Neural cell (in vitro differentiated cells): ENCODE results near the gene CEACAM4. TPM values are rescaled to one million over a fixed set of nuclear protein-coding genes. Genes with fewer than 3 reads are reported as not detected.

ENCODE experiments used
- H2AFZ ChIP-seq: fragments of 200-600, 300-800 bp; sonication (generic), shearing (Covaris generic); 2 replicates; pipeline ENCODE4 v1.6.0; 2014; ENCODE audit warnings: low read depth, mild to moderate bottlenecking, antibody characterized with exemption, low read length, moderate library complexity
- H3F3A ChIP-seq: fragments of 200-600 bp; shearing (Covaris generic); 2 replicates; pipeline ENCODE4 v1.6.1; 2016; ENCODE audit warnings: mild to moderate bottlenecking, moderate library complexity, mixed read lengths, antibody characterized with exemption, low read length; ENCODE audit not compliant: insufficient read depth, poor library complexity, severe bottlenecking
- H3K27ac ChIP-seq: fragments of 200-600, 300-800 bp; sonication (generic), shearing (Covaris generic); 2 replicates; pipeline ENCODE4 v1.5.1; 2014; ENCODE audit warnings: mild to moderate bottlenecking, low read length, moderate library complexity
- H3K27me3 ChIP-seq: fragments of 300-800, 200-600 bp; sonication (generic), shearing (Covaris generic); 2 replicates; pipeline ENCODE4 v1.6.0; 2014; ENCODE audit warnings: mild to moderate bottlenecking, low read depth, low read length, moderate library complexity; ENCODE audit not compliant: insufficient read depth
- H3K36me3 ChIP-seq: fragments of 300-800, 200-600 bp; sonication (generic), shearing (Covaris generic); 2 replicates; pipeline ENCODE4 v1.5.1; 2014; ENCODE audit warnings: mild to moderate bottlenecking, antibody characterized with exemption, low read length, moderate library complexity; ENCODE audit not compliant: insufficient read depth
- H3K4me2 ChIP-seq: fragments of 300-800, 200-600 bp; sonication (generic), shearing (Covaris generic); 2 replicates; pipeline ENCODE4 v1.6.0; 2014; ENCODE audit warnings: mild to moderate bottlenecking, low read length
- H3K4me3 ChIP-seq: fragments of 300-800, 200-600 bp; sonication (generic), shearing (Covaris generic); 2 replicates; pipeline ENCODE4 v1.5.1; 2014; ENCODE audit warnings: mild to moderate bottlenecking, low read length, moderate library complexity
- H3K79me2 ChIP-seq: fragments of 200-600 bp; shearing (Covaris generic); replicated peaks from 2 replicates; pipeline ENCODE4 v1.6.0; 2014; ENCODE audit warnings: mild to moderate bottlenecking, low read length, moderate library complexity; ENCODE audit not compliant: insufficient read depth
- H3K9ac ChIP-seq: fragments of 300-800, 200-600 bp; sonication (generic), shearing (Covaris generic); 2 replicates; pipeline ENCODE4 v1.6.1; 2016; ENCODE audit warnings: mild to moderate bottlenecking, low read length, mixed read lengths
- H3K9me2 ChIP-seq: fragments of 200-600 bp; shearing (Covaris generic); 2 replicates; pipeline ENCODE4 v1.6.1; 2016; ENCODE audit warnings: mild to moderate bottlenecking, low read length, mixed read lengths; ENCODE audit not compliant: insufficient read depth
- H3K9me3 ChIP-seq: fragments of 200-600, 300-800 bp; sonication (generic), shearing (Covaris generic); 2 replicates; pipeline ENCODE4 v1.6.1; 2016; ENCODE audit warnings: mild to moderate bottlenecking, mixed run types, low read length, moderate library complexity, mixed read lengths
- H4K20me1 ChIP-seq: fragments of 200-600 bp; shearing (Covaris generic); 2 replicates; pipeline ENCODE4 v1.6.1; 2016; ENCODE audit warnings: mild to moderate bottlenecking, mixed run types; ENCODE audit not compliant: insufficient read depth
- CTCF ChIP-seq: fragments of 450-650 bp; IDR thresholded peaks from 2 replicates; pipeline ENCODE4 v1.5.1; 2014; ENCODE audit warnings: antibody characterized with exemption, mild to moderate bottlenecking, moderate library complexity; ENCODE audit not compliant: poor library complexity, severe bottlenecking
- EP300 ChIP-seq: fragments of 450-650 bp; conservative IDR thresholded peaks from 2 replicates; pipeline ENCODE4 v1.6.1; 2014; ENCODE audit warnings: antibody characterized with exemption, mild to moderate bottlenecking, moderate library complexity; ENCODE audit not compliant: poor library complexity, severe bottlenecking
- EZH2 ChIP-seq: fragments of 200-600, 300-800 bp; shearing (Covaris generic), sonication (generic); IDR thresholded peaks from 2 replicates; pipeline ENCODE4 v1.6.1; 2014; ENCODE audit warnings: antibody characterized with exemption, low read length, borderline replicate concordance, mild to moderate bottlenecking; ENCODE audit not compliant: insufficient read depth, poor library complexity, severe bottlenecking
- MXI1 ChIP-seq: fragments of 450-650 bp; conservative IDR thresholded peaks from 2 replicates; pipeline ENCODE4 v1.6.1; 2014; ENCODE audit warnings: antibody characterized with exemption, mild to moderate bottlenecking; ENCODE audit not compliant: poor library complexity, severe bottlenecking
- POLR2AphosphoS5 ChIP-seq: IDR thresholded peaks from 2 replicates; pipeline ENCODE4 v1.6.1; 2012
- RAD21 ChIP-seq: fragments of 450-650 bp; conservative IDR thresholded peaks from 2 replicates; pipeline ENCODE4 v1.6.1; 2014; ENCODE audit warnings: antibody characterized with exemption, mild to moderate bottlenecking, moderate library complexity
- REST ChIP-seq: IDR thresholded peaks from 2 replicates; pipeline ENCODE4 v1.6.1; 2012; ENCODE audit warnings: borderline replicate concordance
- SMC3 ChIP-seq: fragments of 450-650 bp; conservative IDR thresholded peaks from 2 replicates; pipeline ENCODE4 v1.6.1; 2014; ENCODE audit warnings: antibody characterized with exemption, mild to moderate bottlenecking, moderate library complexity; ENCODE audit not compliant: poor library complexity
- TAF1 ChIP-seq: IDR thresholded peaks from 2 replicates; pipeline ENCODE4 v1.6.1; 2012; ENCODE audit warnings: low read depth
- polyA plus RNA-seq: library from polyadenylated mRNA; depleted of rRNA; stranded (reverse); fragments of >200 nt; gene quantifications from 2 replicates; pipeline ENCODE4 v1.2.3, GENCODE V29; 2014

The CEACAM4 gene
- polyA plus RNA-seq, 1 donor from 2014 or later = not detected

DNA sequence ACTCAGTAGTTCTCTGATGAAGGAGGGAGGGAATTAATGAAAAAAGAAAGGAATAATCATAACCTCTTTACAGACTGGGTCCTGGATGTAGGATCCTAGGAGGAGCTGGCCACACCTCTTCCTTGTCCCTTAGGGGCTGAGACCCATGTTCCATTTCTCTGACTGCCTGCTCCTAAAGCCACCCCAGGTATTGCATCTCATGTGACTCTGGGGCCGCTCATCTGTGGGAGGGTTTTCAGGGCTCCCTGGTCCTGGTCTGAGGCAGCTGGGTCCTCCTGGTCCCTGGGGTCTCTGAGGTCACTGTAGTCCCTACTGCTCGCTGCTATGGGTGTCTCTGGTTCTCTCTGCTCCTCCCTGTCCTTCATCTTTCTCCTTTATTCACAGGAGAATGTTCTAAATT, 48.0 kb downstream of the CEACAM4 start:
- Histone ChIP-seq H3K9me3 (no peaks in the 10 kb centered on the region), H4K20me1 (no peaks in the 10 kb centered on the region), H3K4me2 (no peak overlapping the region), H3K9me2 (no peaks in the 10 kb centered on the region), H3K27me3 (no peaks in the 10 kb centered on the region), H2AFZ (no peak overlapping the region), H3K36me3 (no peaks in the 10 kb centered on the region), H3K9ac (no peak overlapping the region), H3K4me3 (no peak overlapping the region), H3K27ac (no peak overlapping the region), H3F3A (no peaks in the 10 kb centered on the region), H3K79me2 (no peaks in the 10 kb centered on the region)
- TF ChIP-seq RAD21 (no peak), REST (no peak), TAF1 (no peak), EZH2 (no peak), SMC3 (no peak), EP300 (no peak), CTCF (no peak), POLR2AphosphoS5 (no peak), MXI1 (no peak)

- Histone ChIP-seq H2AFZ (no peak overlapping the region), H3K27me3 (no peaks in the 10 kb centered on the region), H3K4me2 (no peak overlapping the region), H3F3A (no peaks in the 10 kb centered on the region), H3K79me2 (no peaks in the 10 kb centered on the region), H3K36me3 (no peaks in the 10 kb centered on the region), H3K4me3 (no peak overlapping the region), H3K9ac (no peak overlapping the region), H3K9me2 (no peaks in the 10 kb centered on the region), H3K9me3 (no peaks in the 10 kb centered on the region), H3K27ac (no peak overlapping the region), H4K20me1 (no peaks in the 10 kb centered on the region)
- TF ChIP-seq EZH2 = no peak
Observed at GRCh38 chr19:41577833-41578232, 49.0 kb downstream of the CEACAM4 start.
